Measurements from ENCODE around the gene SNRPD3.

DNA sequence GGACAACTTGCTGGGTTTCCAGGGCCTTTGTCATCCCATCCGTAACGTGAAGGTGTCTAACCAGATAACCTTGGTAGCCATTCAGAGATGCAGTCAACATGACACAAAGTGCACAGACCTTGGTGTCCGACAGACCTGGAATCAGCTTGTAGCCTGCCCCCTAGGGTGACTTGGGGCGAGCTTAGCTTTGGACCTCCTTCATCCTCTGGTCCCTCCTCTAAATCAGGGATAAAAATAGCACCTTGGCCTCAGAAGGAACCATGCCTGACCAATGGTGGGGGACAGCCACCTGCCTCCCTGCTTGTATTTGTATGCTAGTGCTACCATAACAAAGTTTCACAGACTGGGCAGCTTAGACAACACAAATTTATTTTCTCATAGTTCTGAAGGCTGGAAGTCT, 3.7 kb downstream of the SNRPD3 start:
- TF ChIP-seq, protein P1, sequence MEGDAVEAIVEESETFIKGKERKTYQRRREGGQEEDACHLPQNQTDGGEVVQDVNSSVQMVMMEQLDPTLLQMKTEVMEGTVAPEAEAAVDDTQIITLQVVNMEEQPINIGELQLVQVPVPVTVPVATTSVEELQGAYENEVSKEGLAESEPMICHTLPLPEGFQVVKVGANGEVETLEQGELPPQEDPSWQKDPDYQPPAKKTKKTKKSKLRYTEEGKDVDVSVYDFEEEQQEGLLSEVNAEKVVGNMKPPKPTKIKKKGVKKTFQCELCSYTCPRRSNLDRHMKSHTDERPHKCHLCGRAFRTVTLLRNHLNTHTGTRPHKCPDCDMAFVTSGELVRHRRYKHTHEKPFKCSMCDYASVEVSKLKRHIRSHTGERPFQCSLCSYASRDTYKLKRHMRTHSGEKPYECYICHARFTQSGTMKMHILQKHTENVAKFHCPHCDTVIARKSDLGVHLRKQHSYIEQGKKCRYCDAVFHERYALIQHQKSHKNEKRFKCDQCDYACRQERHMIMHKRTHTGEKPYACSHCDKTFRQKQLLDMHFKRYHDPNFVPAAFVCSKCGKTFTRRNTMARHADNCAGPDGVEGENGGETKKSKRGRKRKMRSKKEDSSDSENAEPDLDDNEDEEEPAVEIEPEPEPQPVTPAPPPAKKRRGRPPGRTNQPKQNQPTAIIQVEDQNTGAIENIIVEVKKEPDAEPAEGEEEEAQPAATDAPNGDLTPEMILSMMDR (IDR thresholded peaks at IDR 0.05) = no peak
- no peak for TF ChIP-seq ZFX (IDR thresholded peaks at IDR 0.05; ENCODE audit: borderline replicate concordance)

Data from 22Rv1 (cell line).